GM12891 (cell line): Measurements from ENCODE around the gene L2HGDH.

Source experiments
- PAX5 ChIP-seq: IDR thresholded peaks from 2 replicates; pipeline ENCODE4 v1.6.1; 2011; ENCODE audit warnings: low read length, moderate library complexity, mild to moderate bottlenecking; ENCODE audit not compliant: insufficient read depth, severe bottlenecking
- POLR2A ChIP-seq: IDR thresholded peaks from 2 replicates; pipeline ENCODE4 v1.6.1; 2011; ENCODE audit warnings: low read depth, low read length, control low read depth
- POLR2AphosphoS5 ChIP-seq: IDR thresholded peaks from 2 replicates; pipeline ENCODE4 v1.6.1; 2011; ENCODE audit warnings: low read depth, low read length, control low read depth
- TAF1 ChIP-seq: IDR thresholded peaks from 2 replicates; pipeline ENCODE4 v1.6.1; 2011; ENCODE audit warnings: low read depth, low read length, control low read depth

DNA sequence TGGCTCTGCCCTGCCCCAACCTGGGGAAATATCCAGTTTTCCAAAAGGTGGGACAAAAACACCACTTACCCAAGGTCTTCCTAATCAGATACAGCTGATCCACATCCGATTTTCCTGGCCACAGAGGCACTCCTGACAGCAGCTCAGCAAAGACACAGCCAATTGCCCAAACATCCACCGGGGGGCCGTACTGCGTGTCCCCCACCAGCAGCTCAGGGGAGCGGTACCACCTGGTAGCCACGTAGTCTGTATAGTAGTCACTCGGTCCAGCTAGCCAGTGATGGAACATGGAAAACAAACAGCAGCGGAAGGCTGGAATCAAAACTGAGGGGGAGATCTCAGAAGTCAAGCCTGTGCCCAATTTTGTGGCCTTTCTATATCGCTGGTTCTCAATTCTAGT lies 28.9 kb upstream of the L2HGDH start:
- TF ChIP-seq POLR2AphosphoS5: no peak
- no peak for TF ChIP-seq POLR2A
- TF ChIP-seq PAX5: no peak
- TF ChIP-seq TAF1: no peak
